Stimulated activated CD8-positive, alpha-beta memory T cell treated with anti-CD3 and anti-CD28 coated beads, Interleukin-4, amount 100 ng/mL, for 1 hour (primary cell): ENCODE results near the gene SLC23A2.
"Not testable (repeated sequence)": the region's sequence is repeated elsewhere in the genome, so short reads cannot be mapped to it uniquely, and the experiment has no call there.

ENCODE experiments used
- DNase-seq, 2 donors: peaks; one replicate each; pipeline ENCODE4 v3.0.0-alpha.2; 2020; ENCODE audit warnings: low read depth in 2 of 2, low spot score in 1 of 2

The SLC23A2 gene

DNA sequence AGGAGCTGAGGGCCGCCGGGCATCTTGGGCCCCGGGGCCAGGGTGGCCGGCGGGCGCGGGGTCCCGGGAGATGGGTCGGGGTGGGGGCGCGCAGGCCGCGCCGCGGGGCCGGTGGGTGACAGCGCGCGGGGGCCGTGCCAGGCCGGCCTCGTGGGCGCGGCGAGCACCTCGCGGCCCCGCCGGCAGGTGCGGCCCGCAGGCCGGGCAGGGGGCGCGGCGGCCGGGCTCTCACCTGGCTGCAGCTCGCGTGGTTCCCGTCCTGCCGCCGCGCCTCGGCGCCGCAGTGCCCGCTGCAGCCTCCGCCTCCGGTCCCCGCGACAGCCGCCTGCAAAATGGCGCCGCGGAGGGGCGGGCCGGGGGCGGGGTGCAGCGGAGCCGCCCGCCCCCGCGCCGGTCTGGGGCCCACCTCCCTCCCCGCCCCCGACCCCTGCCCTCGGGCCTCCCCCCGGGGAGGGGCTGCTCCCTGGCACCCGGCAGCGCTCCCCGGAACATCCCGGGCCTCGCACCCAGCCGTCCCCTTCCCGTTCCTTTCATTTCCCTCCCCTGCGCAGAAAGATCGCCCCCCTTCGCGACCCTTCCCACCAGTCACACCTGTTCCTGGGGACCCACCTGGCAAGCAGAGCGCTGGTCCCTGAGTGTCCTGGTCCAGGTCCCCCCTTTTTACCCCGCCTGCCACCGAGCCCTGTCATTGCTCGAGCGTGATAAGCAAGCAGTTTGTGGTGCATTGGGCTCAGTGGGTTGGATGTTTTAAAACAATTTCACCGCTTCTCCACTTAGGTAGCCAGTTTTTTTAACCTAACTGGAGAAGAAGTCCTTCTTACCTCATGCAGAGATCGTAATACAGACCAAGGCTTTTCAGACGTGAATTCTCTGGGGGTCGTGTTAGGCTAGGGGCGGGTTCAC is at the start of gene SLC23A2:
Gene SLC23A2 (minus strand): TSS at position 337 of the 903 bp plus-strand sequence. CDS start 68,948 bp downstream, outside the sequence.
- DNase-seq: peak; percentile 20 to 31

- DNase-seq: no peak
Observed at GRCh38 chr20:5046656-5047339, 45.5 kb upstream of the SLC23A2 start.

GRCh38 chr20:5045906-5046305 is 44.6 kb upstream of the SLC23A2 start:
- no peak for DNase-seq

GRCh38 chr20:5044075-5044620 is 42.8 kb upstream of the SLC23A2 start:
- no peak for DNase-seq

DNA sequence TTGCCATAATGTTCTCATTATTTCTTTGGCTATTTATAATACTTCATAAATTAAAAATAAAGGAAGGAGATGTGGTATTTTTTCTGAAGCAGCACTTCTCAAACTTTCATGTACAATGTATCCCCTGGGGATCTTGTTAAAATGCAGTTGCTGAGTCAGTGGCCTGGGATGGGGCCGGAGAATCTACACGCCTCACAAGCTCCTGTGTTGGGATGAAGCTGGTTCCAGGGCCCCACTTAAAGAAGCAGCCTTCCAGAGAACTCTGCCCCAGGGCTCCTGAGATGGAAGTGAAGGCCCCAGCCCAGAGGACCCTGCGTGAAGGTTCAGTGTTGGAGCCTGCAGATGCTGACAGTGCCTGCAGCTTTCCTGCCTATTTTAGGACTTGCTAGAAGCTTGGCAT is 40.1 kb upstream of the SLC23A2 start:
- DNase-seq: no peak

- no peak for DNase-seq
Observed at GRCh38 chr20:5040345-5040744, 39.0 kb upstream of the SLC23A2 start.

- DNase-seq: no peak
Observed at GRCh38 chr20:5039889-5040288, 38.6 kb upstream of the SLC23A2 start.

- peak; percentile 16 to 26 for DNase-seq
Observed at GRCh38 chr20:5039255-5039657, 37.9 kb upstream of the SLC23A2 start.

GRCh38 chr20:5036828-5037227 is 35.5 kb upstream of the SLC23A2 start:
- no peak for DNase-seq

DNA sequence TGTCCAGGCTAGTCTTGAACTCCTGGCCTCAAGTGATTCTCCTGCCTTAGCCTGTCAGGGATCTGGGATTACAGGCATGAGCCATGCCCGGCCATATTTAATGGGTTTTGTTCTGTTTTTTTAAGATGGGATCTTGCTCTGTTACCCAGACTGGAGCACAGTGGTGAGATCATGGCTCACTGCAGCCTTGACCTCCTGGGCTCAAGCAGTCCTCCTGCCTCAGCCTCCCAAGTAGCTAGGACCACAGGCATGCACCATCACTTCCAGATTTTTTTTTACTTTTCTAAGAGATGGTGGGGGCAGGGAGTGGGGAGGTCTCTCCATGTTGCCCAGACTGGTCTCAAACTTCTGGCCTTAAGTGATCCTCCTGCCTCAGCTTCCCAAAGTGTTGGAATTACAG is 34.2 kb upstream of the SLC23A2 start:
- DNase-seq: not testable (repeated sequence)

DNA sequence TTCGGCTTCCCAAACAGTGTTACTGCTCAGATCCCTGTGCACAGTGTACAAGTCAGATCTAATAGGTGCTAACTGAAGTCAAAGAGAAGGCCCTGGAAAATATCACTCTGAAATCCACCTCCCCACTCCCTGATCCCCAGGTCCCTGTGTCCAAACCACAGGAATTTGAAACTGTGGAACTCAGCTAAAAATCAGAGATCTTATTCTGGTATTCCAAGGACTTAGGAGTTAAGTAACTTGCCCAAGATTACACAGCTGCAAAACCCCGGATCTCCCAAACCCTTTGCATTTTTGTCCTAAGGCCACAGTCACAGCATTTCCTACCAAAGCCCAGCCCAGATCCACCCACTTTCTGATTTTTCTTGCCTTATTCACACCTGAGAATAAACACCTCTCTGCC is 32.3 kb upstream of the SLC23A2 start:
- DNase-seq: no peak

GRCh38 chr20:5031701-5032100 is 30.4 kb upstream of the SLC23A2 start:
- DNase-seq: not testable (repeated sequence)

DNA sequence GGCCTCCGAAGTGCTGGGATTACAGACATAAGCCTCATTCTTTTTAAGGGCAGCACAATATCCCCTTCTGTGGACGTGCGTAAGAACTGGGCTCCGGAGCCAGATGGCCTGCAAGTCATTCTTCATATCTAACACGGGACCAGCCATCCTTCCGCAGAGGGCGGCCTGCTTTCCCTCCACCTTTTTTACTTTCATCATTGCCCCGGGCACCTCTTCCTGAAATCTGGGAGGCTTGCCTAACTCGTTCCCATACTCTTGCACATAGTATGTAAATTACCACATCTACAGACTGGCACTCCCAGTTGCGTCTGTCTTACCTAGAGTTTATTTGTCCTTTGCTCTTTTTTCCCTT is 29.9 kb upstream of the SLC23A2 start:
- no peak for DNase-seq

DNA sequence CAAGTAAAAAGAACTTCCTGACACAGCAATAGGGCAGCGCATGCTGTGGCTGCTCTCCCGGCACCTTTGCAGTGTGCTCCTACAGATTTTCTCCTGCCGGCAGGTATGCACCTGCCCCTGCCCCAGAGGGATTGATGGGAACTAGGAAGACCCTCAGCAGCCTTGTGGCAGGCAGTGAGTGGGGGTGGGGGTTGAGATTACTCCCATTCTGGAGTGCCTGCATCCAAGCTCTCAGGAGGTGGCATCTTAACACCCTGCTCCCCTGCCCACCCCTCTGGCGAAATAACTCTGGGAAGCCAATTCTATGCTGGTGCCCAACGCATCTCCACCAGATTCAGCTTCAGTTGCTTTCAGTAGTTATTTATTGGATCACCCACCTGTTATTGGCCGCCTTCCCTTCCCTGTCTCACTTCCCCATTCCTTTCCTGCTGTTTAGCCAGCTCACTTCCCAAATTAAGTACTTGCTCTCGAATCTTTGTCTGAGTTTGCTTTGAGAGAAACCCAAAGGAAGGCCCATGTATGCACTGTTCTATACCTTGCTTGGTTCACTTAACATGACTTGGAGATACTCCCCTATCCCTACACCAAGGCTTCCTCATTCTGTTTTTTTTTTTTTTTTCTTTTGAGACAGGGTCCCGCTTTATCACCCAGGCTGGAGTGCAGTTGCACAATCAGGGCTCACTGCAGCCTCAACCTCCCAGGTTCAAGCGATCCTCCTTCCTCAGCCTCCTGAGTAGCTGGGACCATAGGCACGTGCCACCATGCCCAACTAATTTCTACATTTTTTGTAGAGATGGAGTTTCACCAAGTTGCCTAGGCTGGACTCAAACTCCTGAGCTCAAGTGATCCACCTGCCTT is 29.3 kb upstream of the SLC23A2 start:
- DNase-seq: no peak

DNA sequence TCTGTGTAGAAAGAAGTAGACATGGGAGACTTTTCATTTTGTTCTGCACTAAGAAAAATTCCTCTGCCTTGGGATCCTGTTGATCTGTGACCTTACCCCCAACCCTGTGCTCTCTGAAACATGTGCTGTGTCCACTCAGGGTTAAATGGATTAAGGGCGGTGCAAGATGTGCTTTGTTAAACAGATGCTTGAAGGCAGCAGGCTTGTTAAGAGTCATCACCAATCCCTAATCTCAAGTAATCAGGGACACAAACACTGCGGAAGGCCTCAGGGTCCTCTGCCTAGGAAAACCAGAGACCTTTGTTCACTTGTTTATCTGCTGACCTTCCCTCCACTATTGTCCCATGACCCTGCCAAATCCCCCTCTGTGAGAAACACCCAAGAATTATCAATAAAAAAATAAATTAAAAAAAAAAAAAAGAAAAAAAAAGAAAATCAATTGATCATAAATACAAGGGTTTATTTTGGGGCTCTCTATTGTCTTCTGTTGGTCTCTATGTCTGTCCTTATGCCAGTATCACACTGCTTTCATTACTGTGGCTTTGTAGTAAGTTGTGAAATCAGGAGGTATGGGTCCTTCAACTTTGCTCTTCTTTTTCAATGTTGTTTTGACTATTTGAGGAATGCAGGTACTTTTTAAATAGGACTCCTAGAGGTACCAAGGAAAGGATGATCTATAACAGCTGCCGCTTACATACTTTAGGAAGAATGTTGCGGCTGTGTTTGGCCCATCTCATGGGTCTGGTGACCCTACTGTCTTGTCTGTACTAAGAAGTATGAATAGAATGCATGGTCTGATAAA is 27.1 kb upstream of the SLC23A2 start:
- not testable (repeated sequence) for DNase-seq

GRCh38 chr20:5024982-5025381 is 23.7 kb upstream of the SLC23A2 start:
- no peak for DNase-seq

- DNase-seq: no peak
Observed at GRCh38 chr20:5024103-5024502, 22.8 kb upstream of the SLC23A2 start.

- DNase-seq: not testable (repeated sequence)
Observed at GRCh38 chr20:5023171-5023570, 21.9 kb upstream of the SLC23A2 start.

DNA sequence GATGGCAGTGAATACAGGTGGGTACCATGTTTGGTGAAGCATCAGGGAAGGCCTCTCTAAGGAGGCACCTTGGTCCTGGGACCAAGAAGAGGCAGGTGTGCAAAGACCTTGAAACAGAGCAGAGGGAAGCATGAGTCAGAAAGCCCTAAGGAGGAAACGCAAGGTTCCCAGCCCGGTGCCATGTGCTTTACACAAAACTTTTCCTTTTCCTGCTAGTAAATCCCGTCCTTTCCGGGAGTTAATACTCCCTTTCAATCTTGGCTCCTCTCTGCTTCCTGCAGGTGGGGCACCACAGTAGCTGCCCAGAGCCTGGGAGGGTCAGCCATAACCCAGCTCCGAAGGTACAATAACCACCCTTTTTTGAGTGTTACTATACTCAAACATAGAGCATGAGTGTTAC is 19.4 kb upstream of the SLC23A2 start:
- no peak for DNase-seq

GRCh38 chr20:5013682-5014447 is 12.6 kb upstream of the SLC23A2 start:
- DNase-seq: no peak
